GM18868 (cell line): ENCODE results near the gene SLC66A3.

Experiments
- ATAC-seq: cut with Tn5 transposase; IDR thresholded peaks from one replicate; pipeline ENCODE4 v1.9.1; 2021; ENCODE audit warnings: mild to moderate bottlenecking, moderate library complexity; ENCODE audit not compliant: unreplicated experiment

Gene SLC66A3

GRCh38 chr2:11133936-11134320 lies 21.3 kb upstream of the SLC66A3 start:
- no peak for ATAC-seq

DNA sequence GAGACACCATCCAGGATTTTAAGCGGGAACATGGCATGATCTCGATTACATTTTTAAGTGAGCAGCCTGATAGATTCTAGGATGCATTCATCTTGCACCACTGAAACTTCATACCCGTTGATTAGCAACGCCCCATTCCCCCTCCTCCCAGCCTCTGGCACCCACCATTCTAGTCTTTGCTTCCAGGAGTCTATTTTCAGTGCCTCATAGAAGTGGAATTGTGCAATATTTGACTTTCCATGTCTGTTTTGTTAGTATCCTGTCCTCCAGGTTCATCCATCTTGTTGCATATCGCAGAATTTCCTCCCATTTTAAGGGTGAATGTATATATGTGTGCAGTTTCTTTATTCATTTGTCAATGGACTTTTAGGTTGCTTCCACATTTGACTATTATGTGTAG lies 20.9 kb upstream of the SLC66A3 start:
- ATAC-seq, result no peak

DNA sequence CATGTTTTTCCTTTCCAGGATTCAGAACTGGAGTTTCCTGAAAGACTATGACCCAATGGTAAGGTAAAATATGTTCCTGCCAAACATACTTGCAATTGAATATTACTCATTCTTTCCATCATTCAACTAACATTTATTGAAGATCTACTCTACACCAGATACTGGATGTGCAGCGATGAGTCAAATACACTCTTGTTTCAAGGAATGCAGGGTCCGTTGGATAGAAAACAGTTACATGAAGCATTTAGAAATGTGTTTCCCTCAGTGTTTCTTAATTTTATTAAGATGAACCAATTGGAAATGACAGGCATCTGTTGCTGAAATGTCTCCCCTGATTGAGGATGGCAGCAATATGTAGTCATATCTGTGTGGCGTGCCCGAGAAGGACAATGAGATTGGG lies 14.8 kb upstream of the SLC66A3 start:
- ATAC-seq, result no peak

DNA sequence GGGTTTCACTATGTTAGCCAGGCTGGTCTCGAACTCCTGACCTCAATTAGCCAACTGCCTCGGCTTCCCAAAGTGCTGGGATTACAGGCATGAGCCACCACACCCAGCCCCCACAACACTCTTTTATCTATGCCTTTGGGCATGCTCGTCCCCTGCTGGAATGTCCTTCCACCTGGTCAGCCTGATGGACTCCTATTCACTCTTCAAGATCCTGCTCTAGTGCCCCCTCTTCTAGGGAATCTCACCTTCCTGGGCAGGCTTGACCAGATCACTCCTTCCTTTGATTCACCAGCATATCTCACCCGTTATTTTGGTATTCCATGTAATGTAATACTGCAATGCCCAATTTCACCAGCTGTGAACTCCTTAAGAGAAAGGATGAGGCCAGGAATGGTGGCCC lies 13.9 kb upstream of the SLC66A3 start:
- no peak for ATAC-seq

DNA sequence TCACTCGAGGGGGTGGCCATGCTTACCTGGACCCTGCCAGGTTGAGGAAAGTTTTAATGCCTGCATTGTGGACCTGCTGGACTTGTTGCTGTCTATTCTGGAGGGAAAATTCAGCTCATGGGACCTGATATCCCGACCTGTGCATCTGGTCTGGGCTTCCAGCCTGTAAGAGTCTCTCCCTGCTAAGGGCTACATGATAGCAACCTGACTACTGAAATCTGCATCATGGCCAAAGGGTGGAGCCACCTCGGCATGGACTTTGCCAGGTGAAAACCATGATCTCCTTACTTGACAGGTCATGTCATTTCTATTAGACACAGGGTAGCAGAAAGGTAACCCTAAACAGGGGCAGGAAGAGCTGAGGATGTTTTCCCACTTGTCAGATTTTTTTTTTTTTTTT lies 12.9 kb upstream of the SLC66A3 start:
- ATAC-seq, result no peak

DNA sequence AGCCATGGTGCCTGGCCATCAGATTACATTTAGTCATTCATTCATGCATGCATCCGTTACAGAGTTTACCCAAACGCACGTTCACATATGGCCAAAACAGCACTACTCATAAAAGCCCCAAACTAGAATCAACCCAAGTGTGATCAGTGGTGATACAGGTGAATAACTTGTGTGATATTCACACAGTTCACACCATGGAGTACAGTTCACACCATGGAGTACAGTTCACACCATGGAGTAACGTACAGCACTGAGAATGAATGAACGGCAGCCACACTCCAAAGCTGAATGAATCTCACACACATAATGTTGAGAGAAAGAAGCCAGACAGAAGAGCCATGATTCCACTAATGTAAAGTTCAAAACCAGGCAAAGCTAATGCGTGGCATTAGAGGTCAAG lies 12.3 kb upstream of the SLC66A3 start:
- no peak for ATAC-seq

DNA sequence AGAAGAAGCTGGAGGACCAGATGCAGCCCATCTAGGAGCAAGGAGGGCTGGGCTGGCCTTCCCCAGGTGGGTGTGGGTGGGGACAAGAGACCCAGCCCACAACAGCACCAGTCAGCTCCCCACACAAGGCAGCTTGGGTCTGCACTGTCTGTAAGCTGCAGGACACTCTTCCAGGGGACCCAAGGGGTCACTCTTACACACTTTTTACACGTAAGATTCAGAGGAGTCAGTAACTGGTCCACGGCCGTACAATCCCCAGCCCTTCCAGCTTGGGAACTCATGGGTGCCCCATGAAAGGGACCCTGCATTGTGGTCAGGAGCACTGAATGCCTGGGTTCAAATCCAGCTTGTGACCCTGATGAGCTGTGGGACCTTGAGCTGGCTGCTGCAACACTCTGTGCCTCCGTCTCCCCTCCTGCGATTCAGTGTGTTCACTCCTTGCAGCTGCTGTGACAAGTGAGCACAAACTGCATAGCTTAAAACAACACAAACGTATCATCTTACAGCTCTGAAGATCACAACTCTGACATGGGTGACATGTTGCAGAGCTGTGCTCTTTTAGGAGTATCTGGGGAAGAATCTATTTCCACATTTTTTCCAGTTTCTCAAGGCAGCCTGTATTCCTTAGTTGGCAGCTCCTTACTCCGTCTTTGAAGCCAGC lies 11.1 kb upstream of the SLC66A3 start:
- no peak for ATAC-seq

DNA sequence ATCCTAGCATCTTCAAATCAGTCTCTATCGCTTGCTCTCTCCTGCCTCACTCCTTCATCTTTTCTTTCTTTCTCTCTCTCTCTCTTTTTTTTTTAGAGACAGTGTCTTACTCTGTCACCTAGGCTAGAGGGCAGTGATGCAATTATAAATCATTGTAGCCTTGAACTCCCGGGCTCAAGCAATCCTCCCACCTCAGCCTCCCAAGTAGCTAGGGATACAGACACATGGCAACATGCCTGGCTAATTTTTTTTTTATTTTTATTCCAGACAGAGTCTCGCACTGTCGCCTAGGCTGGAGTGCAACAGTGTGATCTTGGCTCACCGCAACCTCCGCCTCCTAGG lies 10.6 kb upstream of the SLC66A3 start:
- no peak for ATAC-seq

DNA sequence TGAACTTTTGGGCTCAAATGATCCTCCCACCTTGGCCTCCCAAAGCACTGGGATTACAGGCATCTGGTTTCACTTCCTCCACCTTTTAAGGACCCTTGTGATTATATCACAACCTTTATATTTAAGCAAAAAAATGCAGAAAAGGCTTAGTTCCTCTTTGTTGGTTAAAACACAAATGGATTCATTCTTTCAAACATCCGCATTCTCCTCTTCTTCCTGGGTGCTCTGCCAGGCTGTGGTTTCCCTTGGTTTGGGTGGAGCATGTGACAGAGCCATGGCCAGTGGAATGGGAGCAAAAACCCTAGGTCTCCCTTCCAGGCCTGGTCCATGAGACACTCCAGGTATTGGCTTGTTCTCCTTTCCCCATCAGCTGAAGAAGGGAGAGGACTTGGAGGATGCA lies 9.9 kb upstream of the SLC66A3 start:
- no peak for ATAC-seq

DNA sequence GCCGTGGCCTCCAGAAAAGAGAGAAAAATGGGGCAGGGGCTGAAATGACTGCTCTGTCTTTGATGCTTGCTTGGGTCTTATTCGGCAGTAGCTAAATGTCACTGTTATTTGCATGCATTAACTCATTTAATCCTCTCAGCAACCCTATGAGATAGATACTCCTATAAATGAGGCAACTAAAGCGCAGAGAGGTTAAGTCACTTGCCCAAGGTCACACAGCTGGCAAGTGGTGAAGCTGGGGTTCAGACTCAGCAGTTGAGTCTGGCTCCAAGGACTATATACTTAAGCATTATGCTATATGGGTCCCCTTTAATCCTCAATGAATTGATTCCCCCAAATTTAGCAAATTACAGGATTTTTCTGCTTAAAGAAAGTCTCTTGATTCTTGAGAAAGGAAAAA lies 9.2 kb upstream of the SLC66A3 start:
- ATAC-seq, result no peak

GRCh38 chr2:11147263-11147662 lies 8.0 kb upstream of the SLC66A3 start:
- ATAC-seq, result no peak

GRCh38 chr2:11152591-11152990 lies 2.7 kb upstream of the SLC66A3 start:
- ATAC-seq, result no peak

DNA sequence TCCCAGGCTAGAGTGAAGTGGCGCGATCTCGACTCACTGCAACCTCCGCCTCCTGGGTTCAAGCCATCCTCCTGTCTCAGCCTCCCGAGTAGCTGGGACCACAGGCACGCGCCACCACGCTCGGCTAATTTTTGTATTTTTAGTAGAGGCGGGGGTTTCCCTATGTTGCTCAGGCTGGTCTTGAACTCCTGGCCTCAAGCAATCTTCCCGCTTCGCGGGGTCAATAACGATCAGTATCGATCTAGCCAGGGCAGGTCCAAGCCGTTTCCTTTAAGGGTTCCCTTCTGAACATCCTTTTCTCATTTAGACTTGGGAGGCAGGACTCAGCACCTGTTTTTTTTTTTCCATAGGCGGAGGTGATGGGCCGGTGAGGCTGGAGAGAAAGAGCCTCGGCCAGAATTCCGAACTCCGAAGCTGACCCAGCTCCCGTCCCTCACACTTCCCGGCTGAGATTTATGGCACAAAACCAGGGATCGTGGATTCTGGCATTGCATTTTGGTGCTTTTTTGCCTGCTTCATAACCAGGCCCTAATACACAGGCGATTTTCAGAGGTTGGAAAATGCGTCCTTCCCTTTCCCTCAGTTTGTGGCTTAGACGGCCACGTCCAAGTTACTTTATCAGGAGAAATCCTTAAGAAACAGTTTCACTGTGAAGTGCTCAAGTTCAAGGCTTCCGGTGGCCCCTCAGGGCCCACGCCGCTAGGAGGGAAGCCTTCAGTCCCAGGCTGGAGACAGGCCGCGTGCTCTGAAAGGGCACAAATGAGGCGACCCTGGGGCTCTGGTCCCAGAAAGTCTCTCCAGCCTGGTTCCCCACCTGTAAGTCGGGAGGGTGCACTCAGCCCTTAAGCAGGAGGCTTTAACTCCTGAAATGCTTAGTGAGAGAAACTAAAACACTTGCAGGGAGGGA lies 998 bp upstream of the SLC66A3 start:
- peak; percentile 17 for ATAC-seq

DNA sequence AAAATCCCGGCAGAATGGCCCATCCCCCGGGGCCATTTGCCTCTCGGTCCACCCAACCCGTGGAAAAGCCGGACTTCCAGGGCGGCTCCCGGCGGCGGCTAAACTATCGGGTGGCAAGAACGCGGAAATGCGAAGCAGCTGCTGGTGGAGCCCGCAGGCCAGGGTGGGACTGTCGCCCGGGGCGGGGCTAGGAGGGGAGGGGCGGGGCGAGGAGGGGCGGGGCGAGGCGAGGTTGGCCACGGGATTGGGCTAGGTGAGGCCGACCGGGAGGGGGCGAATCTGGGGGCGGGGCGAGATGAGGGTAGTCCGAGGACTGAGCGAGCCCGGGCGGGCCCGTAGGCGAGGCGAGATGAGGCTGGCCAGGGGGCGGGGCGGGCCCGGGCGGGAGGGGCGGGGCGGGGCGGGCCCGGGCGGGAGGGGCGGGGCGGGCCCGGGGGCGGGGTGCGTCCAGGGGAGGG lies 315 bp upstream of the SLC66A3 start:
- peak; percentile 69 for ATAC-seq

- ATAC-seq, result no peak
These were observed 1.3 kb downstream of the SLC66A3 start for GRCh38 chr2:11156396-11157075.

- no peak for ATAC-seq
These were observed 2.0 kb downstream of the SLC66A3 start for GRCh38 chr2:11157296-11157695.

DNA sequence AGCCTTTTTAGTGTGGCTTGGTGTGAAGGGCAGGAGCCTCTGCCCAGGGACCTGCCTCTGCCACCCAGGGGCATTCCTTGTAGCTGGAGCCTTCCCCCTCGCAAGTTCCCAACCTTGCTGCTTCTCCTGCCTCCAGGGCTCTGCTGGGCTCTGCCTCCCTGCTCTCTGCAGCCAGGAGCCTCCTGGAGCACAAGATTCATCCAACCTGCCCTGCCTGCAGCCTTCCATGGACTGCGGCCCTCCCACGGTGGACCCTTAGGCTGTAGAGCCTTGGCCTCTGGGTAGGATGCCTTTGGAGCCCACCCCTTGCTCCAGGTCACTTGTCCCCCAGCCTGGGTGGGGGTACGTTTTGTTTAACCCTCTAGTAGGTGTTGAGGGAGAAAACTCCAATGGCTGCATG lies 2.5 kb downstream of the SLC66A3 start:
- no peak for ATAC-seq

GRCh38 chr2:11158916-11159573 lies 3.8 kb downstream of the SLC66A3 start:
- ATAC-seq, result no peak

- ATAC-seq, result no peak
These were observed 4.4 kb downstream of the SLC66A3 start for GRCh38 chr2:11159574-11160170.

GRCh38 chr2:11160256-11160655 lies 5.0 kb downstream of the SLC66A3 start:
- ATAC-seq, result no peak
